ENCODE data around the gene SEMA3F.
"Not testable (repeated sequence)": the region's sequence is repeated elsewhere in the genome, so short reads cannot be mapped to it uniquely, and the experiment has no call there.

SEMA3F gene

GRCh38 chr3:50212502-50212901 is 57.4 kb downstream of the SEMA3F start:
- DNase-seq: no peak

GRCh38 chr3:50212971-50213370 is 57.8 kb downstream of the SEMA3F start:
- DNase-seq: no peak

GRCh38 chr3:50213373-50213772 is 58.2 kb downstream of the SEMA3F start:
- DNase-seq: peak in 1 of 2 experiments; percentile 54

- no peak for DNase-seq
Measured at GRCh38 chr3:50214824-50215223, 59.7 kb downstream of the SEMA3F start.

- DNase-seq: no peak
Measured at GRCh38 chr3:50215529-50215928, 60.4 kb downstream of the SEMA3F start.

GRCh38 chr3:50217681-50218080 is 62.6 kb downstream of the SEMA3F start:
- no peak for DNase-seq

GRCh38 chr3:50218448-50218847 is 63.3 kb downstream of the SEMA3F start:
- no peak for DNase-seq

GRCh38 chr3:50219285-50219684 is 64.2 kb downstream of the SEMA3F start:
- no peak for DNase-seq

GRCh38 chr3:50220109-50220508 is 65.0 kb downstream of the SEMA3F start:
- DNase-seq: no peak

- DNase-seq: no peak
Measured at GRCh38 chr3:50221051-50221410, 65.9 kb downstream of the SEMA3F start.

GRCh38 chr3:50221411-50222168 is 66.5 kb downstream of the SEMA3F start:
- no peak for DNase-seq

- no peak for DNase-seq
Measured at GRCh38 chr3:50222169-50222528, 67.0 kb downstream of the SEMA3F start.

- DNase-seq: peak in 1 of 2 experiments; percentile 14
Measured at GRCh38 chr3:50224639-50225038, 69.5 kb downstream of the SEMA3F start.

GRCh38 chr3:50226888-50227389 is 71.8 kb downstream of the SEMA3F start:
- peak in 1 of 2 experiments; percentile 74 for DNase-seq

GRCh38 chr3:50227390-50228183 is 72.5 kb downstream of the SEMA3F start:
- DNase-seq: peak; percentile 78 to 97

- DNase-seq: not testable (repeated sequence)
Measured at GRCh38 chr3:50228184-50228763, 73.2 kb downstream of the SEMA3F start.

- DNase-seq: no peak
Measured at GRCh38 chr3:50229490-50229889, 74.4 kb downstream of the SEMA3F start.

GRCh38 chr3:50230104-50230793 is 75.1 kb downstream of the SEMA3F start:
- no peak for DNase-seq

GRCh38 chr3:50230794-50231125 is 75.6 kb downstream of the SEMA3F start:
- DNase-seq: no peak

- DNase-seq: no peak
Measured at GRCh38 chr3:50231581-50231980, 76.5 kb downstream of the SEMA3F start.

GRCh38 chr3:50232303-50232702 is 77.2 kb downstream of the SEMA3F start:
- DNase-seq: no peak

- no peak for DNase-seq
Measured at GRCh38 chr3:50233176-50233575, 78.1 kb downstream of the SEMA3F start.

All from NCI-H526 (cell line).